RPMI7951 (cell line): Measurements from ENCODE around the gene SLC39A3. TPM values are rescaled to one million over a fixed set of nuclear protein-coding genes. Genes with fewer than 3 reads are reported as not detected.

Source experiments
- DNase-seq: peaks from one replicate; pipeline ENCODE4 v3.0.0-alpha.2; 2012; ENCODE audit warnings: low read depth
- total RNA-seq: library from RNA; depleted of rRNA; stranded (reverse); fragments of >200 nt; shearing (Covaris generic); gene quantifications from 2 replicates; pipeline ENCODE4 v1.2.3, GENCODE V29; 2014; rRNA removed

Gene SLC39A3
- total RNA-seq, 1 experiment from 2014 or later = 37.1 TPM

- no peak for DNase-seq
Measured at GRCh38 chr19:2703077-2703437, 36.8 kb downstream of the SLC39A3 start.

DNA sequence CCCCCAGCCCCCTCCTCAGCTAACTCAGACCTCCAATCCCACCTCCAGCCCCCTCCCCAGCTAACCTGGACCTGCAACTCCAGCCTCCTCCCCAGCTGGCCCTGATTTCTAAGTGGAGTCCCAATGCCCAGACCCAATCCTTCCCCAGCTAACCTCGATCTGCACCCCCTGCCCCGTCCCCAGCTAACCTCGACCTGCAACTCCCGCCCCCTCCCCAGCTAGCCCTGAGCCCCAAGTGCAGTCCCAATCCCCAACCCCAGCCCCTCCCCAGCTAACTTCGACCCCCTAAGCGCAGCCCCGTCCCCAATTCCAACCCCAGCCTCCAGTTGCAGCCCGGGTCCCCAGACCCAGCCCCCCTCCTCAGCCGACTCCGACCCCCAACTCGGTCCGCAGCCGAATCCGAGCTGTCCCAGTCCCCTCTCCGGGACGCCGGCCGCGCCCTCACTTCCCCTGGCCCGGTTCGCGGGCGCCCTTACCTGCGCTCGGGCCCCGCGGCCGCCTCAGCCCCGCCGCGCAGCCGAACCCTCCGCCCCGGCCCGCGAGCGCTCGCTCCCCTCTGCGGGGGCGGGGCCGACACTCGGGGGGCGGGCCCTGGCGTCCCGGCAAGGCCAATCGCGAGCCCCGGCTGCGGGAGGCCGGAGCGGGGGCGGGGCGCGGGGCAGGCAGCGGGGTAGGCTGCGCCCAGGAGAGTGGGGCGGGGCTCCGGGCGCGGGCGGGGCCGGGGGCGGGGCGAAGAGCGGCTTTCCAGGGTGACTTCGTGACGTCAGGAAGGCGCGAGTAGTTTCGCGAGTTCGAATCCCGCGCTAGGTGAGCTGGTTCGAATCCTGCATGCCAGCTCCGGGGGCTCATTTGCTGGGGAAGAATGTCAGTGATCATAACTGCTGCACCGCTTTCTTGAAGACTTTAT is 37.4 kb downstream of the SLC39A3 start, which contains the start of gene GNG7:
GNG7 (minus strand) TSS at position 525 of the 907 bp plus-strand sequence. CDS start 182,006 bp downstream, outside the sequence.
- DNase-seq = peak; percentile 85

DNA sequence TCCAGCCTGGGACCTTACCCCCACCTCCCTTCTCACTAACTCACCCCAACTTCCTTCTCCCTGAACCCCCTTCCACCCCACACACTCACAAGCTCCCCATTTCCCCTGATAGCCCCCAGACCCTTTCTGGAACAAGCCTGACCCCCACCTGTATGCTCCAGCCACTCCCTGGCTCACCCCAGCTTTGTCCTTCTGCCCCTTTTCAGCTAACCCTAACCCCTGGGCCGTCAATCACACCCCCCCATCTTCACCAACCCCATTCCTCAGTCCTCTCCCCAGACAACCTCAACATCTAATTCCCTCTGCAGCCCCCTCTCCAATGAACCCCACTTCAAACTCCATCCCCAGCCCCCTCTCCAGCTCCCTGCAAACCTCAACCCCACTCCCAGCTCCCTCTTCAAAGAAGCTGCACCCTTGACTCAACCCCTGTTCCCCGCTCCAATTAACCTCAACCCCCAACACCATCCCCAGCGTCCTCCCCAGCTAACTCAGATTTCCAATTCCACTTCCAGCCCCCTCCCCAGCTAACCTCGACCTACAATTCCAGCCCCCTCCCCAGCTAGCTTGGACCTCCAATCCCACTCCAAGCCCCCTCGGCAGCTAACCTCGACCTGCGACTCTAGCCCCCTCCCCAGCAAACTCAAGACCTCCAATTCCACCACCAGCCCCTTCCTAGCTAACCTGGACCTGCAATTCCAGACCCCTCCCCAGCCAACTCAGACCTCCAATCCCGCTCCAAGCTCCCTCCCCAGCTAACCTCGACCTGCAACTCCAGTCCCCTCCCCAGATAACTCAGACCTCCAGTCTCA is 38.3 kb downstream of the SLC39A3 start:
- no peak for DNase-seq

- no peak for DNase-seq
Measured at GRCh38 chr19:2700660-2701360, 39.0 kb downstream of the SLC39A3 start.

GRCh38 chr19:2699413-2700140 is 40.2 kb downstream of the SLC39A3 start:
- no peak for DNase-seq

DNA sequence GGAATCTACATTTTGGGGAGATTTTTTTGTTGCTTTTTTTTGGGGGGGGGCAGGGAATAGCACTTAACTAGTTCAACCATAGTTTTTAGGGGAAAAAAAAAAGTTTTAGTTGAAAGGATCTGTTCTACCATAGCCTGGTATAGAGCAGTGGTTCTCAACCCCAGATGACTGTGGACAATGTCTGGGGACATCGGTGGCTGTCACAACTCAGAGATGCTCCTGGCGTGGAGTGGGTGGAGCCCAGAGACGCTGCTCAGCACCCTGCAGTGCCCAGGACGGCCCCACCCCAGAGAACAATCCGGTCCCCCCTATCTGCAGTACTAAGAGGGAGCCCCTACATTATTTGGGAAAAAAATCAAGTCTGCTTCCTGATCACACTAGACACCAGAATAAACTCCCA is 45.6 kb downstream of the SLC39A3 start:
- DNase-seq = no peak

GRCh38 chr19:2693492-2694160 is 46.2 kb downstream of the SLC39A3 start:
- DNase-seq = no peak

- DNase-seq = peak; percentile 23
Measured at GRCh38 chr19:2691951-2692350, 47.9 kb downstream of the SLC39A3 start.

DNA sequence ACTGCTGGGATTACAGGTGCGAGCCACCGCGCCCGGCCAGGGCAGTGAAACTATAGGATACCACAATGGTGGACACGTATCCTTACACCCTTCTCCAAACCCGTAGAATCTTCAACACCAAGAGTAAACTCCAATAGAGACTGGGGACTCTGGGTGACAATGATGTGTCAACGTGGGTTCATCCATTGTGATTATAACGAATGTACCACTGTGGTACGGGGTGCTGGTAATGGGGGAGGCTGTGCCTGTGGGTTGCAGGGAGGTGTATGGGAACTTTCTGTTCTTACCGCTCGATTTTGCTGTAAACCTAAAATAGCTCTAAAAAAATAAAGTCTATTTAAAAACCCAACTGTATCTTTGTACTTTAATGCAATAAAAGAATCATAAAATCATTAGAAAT is 49.0 kb downstream of the SLC39A3 start:
- DNase-seq = no peak

DNA sequence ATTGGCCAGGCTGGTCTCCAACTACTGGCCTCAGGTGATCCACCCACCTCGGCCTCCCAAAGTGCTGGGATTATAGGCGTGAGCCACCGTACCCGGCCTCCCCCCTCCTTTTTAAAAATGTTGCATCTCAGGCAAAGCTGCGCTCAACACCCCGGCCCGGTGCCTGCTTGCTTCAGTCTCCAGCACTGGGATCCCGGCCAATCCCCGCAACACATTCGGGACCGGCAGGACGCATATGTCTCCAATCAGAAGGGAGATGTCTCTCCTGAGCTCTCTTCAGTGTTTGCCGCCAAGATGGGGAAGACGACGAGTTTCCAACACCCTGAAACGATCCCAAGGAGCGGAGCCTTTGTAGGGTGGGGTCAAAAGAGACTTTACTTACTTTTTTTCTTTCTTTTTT is 53.5 kb downstream of the SLC39A3 start:
- DNase-seq = no peak

DNA sequence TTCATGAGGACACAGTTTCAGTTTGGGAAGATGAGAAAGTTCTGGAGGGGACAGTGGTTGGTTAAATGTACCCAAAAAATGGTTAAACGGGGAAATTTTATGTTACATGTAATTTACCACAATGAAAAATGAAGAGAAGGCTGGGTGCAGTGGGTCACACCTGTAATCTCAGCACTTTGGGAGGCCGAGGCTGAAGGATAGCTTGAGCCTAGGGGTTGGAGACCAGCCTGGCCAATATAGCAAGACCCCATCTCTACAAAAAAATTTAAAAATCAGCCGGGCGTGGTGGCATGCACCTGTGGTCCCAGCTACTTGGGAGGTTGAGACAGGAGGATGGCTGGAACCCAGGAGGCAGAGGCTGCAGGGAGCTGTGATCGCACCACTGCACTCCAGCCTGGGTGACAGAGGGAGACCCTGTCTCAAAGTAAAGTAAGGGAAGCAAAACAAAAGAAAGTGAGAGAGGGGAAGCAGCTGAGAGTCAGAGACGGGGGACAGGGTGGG is 54.6 kb downstream of the SLC39A3 start:
- DNase-seq = no peak

DNA sequence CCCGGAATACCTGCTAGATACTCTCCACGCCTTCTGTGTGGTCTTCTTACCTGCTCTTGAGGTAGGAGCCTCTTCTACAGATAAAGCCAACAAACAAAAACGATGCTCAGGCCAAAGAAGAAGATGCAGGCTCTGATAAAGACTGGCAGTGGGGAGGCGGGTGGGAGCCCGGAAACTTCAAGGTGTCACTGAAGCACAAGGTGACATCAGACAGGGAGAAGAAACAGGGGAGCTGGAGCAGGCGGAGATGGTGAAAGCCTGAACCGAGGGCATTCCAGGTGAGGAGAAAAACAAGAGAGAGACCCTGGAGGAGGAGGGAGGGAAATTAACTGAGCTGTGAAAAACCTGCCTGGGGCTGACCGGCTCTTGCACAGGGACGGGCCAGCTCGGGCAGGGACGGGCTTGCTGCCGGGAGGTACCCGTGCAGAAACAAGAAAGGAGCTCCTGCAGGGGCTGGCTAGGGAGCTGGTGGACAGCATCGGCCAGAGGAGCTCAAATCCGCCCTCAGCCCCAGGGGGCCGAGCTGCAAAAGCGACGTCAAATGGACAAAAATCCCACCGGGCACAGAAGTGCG is 56.3 kb downstream of the SLC39A3 start:
- no peak for DNase-seq

Other genes starting within 250 kb of the SLC39A3 start
- 0.96 and 1.3 TPM in 2 replicates for gene GNG7, start 37.3 kb downstream of the SLC39A3 start, total RNA-seq
- gene DIRAS1, start 18.6 kb downstream of the SLC39A3 start, total RNA-seq = 0.96 and 1.9 TPM in 2 replicates
- gene SGTA, start 43.3 kb upstream of the SLC39A3 start, total RNA-seq = 58.5 and 62.1 TPM in 2 replicates
- 63.7 and 117 TPM in 2 replicates for gene THOP1, start 45.5 kb upstream of the SLC39A3 start, total RNA-seq
- 0.88 and 1.1 TPM in 2 replicates for gene ZNF554, start 79.9 kb upstream of the SLC39A3 start, total RNA-seq
- 6.8 and 7.3 TPM in 2 replicates for gene ZNF555, start 101.5 kb upstream of the SLC39A3 start, total RNA-seq
- gene ZNF556, start 127.3 kb upstream of the SLC39A3 start, total RNA-seq = 0.68 and 1.7 TPM in 2 replicates
- gene ZNF57, start 160.9 kb upstream of the SLC39A3 start, total RNA-seq = 4.9 and 5.0 TPM in 2 replicates
- gene ZNF77, start 205.0 kb upstream of the SLC39A3 start, total RNA-seq = 9.1 and 12.0 TPM in 2 replicates
- 0.84 and 3.9 TPM in 2 replicates for gene TLE6, start 237.5 kb upstream of the SLC39A3 start, total RNA-seq